ENCODE measurements around the gene RASSF4.

RASSF4 gene

DNA sequence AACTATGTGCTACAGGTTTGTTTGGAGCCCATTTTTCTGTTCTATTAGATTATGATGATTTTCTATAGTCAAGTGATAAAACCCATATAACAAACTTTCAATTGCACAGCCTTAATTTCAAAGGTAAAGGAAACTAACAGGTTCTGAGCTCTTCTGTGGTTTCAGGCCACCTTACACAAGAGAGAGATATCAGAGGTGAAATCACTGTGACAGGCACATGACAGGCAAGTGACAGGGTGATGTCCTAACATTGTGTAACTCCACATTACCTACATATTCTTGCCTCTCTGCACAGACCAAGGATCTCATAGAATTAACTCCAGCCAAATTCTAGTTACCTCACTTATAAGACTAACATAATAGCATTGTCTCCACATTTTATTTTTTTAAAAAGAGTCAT lies 76.1 kb downstream of the RASSF4 start:
- in situ Hi-C loops (cut with MboI; ENCODE audit: low pct_unique_long_range_greater_than_20kb, low sequenced_read_pairs) = no loop called here
- DNase-seq = no peak

DNA sequence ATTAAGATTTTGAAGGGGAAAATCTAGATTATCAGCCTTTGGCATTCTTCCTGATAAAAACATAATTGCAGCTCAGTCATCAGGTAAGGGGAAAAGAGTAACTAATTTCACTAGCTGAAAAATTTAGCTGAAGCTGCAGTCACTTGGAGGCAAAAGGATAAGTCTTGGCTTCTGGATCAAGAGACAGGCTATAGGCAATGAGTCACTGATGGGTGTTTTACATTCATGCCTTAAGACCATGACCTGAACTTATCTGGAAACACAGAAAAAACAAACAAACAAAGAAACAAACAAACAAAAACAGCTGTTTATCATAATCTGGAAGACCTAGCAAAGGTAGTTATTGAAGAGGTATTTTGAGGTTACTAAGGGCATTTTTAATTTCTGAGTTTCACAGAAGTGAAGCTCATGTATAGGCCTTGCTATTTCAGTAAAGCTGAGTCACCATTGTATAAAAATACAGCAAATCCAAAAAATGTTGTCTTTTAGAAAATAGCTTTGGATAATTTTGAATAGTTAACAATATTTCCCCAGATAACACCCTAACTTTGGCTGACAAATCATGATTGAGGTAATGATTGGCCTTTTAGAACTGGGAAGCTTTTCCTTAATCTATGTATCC lies 81.4 kb downstream of the RASSF4 start:
- in situ Hi-C loops (cut with MboI; ENCODE audit: low pct_unique_long_range_greater_than_20kb, low sequenced_read_pairs) = no loop called here
- DNase-seq = no peak

DNA sequence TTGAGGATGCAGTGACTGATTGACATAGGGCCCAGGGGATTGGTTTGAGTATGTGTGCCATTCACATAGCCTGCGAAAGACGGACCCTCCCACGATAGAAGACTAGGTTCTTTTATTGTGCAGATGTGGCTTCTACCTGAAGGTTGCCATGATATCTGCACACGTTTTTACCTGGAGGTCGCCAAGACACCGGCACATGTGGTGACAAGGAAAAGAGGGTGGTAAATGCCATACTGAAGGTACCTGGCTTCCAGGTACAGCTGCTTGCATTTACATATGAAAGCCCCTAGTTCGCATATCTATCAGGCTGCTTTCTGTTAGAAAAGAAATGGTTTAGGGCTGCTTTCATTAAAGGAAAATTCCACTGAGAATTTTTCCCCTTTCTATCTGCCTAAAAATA lies 84.7 kb downstream of the RASSF4 start:
- in situ Hi-C loops (cut with MboI; ENCODE audit: low pct_unique_long_range_greater_than_20kb, low sequenced_read_pairs) = no loop called here
- DNase-seq = no peak
